Activated naive CD8-positive, alpha-beta T cell treated with anti-CD3 and anti-CD28 coated beads, Interleukin-2, amount 10 ng/mL, durations not matched to agents 7 days and 5 days (primary cell): Measurements from ENCODE around the gene SNX13. TPM values are rescaled to one million over a fixed set of nuclear protein-coding genes. Genes with fewer than 3 reads are reported as not detected.
"Not testable (repeated sequence)": the region's sequence is repeated elsewhere in the genome, so short reads cannot be mapped to it uniquely, and the experiment has no call there.

Experiments used
- ATAC-seq: fragments of 150-1000 bp; cut with Tn5 transposase; one replicate; pipeline ENCODE4 v1.10.0; 2021; ENCODE audit warnings: low read depth, moderate library complexity
- POLR2A ChIA-PET: fragments of 350-600 bp; sonication (Branson Sonifier 250); formaldehyde crosslinking; loops from one replicate; lab custom pipeline; 2021; ENCODE audit warnings: antibody characterized with exemption; lab: Charles Lee
- DNase-seq: peaks from one replicate; pipeline ENCODE4 v3.0.0; 2021
- H3K27ac Mint-ChIP-seq: one replicate; pipeline ENCODE4 v1.8.0; 2022; ENCODE audit warnings: mild to moderate bottlenecking, mixed read lengths
- H3K27me3 Mint-ChIP-seq: one replicate; pipeline ENCODE4 v1.8.0; 2022; ENCODE audit warnings: mild to moderate bottlenecking, moderate library complexity, mixed read lengths
- H3K36me3 Mint-ChIP-seq: one replicate; pipeline ENCODE4 v1.8.0; 2021; ENCODE audit warnings: mild to moderate bottlenecking, mixed read lengths
- H3K4me1 Mint-ChIP-seq: one replicate; pipeline ENCODE4 v1.8.0; 2021; ENCODE audit warnings: mixed read lengths
- H3K4me3 Mint-ChIP-seq: one replicate; pipeline ENCODE4 v1.8.0; 2022; ENCODE audit warnings: mild to moderate bottlenecking, moderate library complexity, mixed read lengths
- H3K9me3 Mint-ChIP-seq: one replicate; pipeline ENCODE4 v1.8.0; 2021; ENCODE audit warnings: mixed read lengths
- total RNA-seq, 2 experiments: library from RNA; stranded (reverse); gene quantifications; one replicate each; pipeline ENCODE4 v1.2.3, GENCODE V29; 2021

The SNX13 gene
- total RNA-seq, 2 experiments from 2014 or later = 29.3 to 35.1 TPM

DNA sequence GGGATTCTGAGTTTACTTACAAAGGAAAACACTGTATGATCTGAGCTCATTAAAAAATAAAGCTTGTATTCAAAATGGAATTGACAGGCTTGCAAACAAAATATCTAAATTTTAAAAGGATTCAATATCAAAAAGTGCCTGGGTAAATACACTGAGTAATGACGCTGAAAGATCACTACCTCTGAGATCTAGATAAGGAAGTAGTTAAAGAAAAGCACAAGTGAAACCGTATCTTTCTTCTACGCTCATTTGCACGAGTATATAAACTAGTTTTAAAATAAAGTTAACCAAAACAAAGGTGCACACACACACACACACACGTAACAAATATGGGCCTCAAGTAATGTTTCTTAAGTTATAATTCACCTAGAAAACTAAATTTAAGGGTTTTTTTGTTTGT is 93.4 kb downstream of the SNX13 start:
- ATAC-seq (no peak), DNase-seq (no peak)
- peaks cover 1% of the 10 kb centered on the region for H3K9me3 Mint-ChIP-seq
- no peak overlapping the region for H3K4me3 Mint-ChIP-seq
- POLR2A ChIA-PET = no interaction called here
- no peaks in the 10 kb centered on the region for H3K27me3 Mint-ChIP-seq
- H3K4me1 Mint-ChIP-seq = peaks cover 16% of the 10 kb centered on the region
- H3K36me3 Mint-ChIP-seq = peaks cover 37% of the 10 kb centered on the region
- no peak overlapping the region for H3K27ac Mint-ChIP-seq

DNA sequence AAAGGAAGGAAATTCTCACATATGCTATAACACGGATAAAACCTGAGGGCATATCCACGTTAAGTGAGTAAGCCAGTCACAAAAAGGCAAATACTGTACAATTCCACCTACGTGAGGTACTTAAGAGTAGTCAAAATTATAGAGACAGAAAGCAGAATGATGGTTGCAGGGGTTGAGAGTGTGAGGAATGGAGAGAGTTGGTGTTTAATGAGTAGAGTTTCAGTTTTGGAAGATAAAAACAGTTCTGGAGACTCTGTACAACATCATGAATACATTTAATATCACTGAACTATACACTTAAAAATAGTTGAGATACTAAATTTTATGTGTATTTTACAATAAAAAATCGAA is 95.1 kb downstream of the SNX13 start:
- Mint-ChIP-seq H3K9me3 (peaks cover 3% of the 10 kb centered on the region), H3K36me3 (peaks cover 37% of the 10 kb centered on the region), H3K27ac (no peak overlapping the region), H3K4me1 (peaks cover 16% of the 10 kb centered on the region), H3K4me3 (no peak overlapping the region), H3K27me3 (no peaks in the 10 kb centered on the region)
- ATAC-seq (no peak), DNase-seq (no peak)
- POLR2A ChIA-PET = no interaction called here

DNA sequence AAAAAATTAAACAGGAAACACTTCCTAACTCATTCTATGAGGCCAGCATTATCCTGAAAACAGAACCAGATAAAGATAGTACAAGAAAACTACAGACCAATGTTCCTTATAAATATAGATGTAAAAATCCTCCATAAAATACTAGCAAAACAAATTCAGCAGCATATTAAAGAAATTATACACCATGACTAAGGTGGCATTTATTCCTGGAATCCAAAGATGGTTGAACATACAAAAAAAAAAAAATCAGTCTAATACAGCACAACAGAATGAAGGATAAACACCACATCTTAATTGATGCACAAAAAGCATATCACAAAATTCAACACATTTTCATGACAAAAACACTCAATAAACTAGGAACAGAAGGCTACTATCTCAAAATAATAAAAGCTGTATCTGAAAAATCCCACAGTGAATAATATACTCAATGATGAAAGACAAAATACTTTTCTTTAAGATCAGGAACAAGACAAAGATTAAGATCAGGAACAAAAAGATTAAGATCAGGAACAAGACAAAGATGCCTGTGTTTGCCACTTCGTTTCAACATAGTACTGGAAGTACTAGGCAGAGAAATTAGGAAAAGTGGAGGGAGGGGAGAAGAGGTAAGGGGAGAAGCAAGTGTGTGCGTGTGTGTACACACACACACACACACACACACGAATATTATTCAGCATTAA is 95.6 kb downstream of the SNX13 start:
- H3K36me3 Mint-ChIP-seq = peaks cover 37% of the 10 kb centered on the region
- H3K9me3 Mint-ChIP-seq = peaks cover 3% of the 10 kb centered on the region
- H3K27me3 Mint-ChIP-seq = no peaks in the 10 kb centered on the region
- ATAC-seq (no peak), DNase-seq (no peak)
- peaks cover 16% of the 10 kb centered on the region for H3K4me1 Mint-ChIP-seq
- POLR2A ChIA-PET = no interaction called here
- no peak overlapping the region for H3K4me3 Mint-ChIP-seq
- no peak overlapping the region for H3K27ac Mint-ChIP-seq

DNA sequence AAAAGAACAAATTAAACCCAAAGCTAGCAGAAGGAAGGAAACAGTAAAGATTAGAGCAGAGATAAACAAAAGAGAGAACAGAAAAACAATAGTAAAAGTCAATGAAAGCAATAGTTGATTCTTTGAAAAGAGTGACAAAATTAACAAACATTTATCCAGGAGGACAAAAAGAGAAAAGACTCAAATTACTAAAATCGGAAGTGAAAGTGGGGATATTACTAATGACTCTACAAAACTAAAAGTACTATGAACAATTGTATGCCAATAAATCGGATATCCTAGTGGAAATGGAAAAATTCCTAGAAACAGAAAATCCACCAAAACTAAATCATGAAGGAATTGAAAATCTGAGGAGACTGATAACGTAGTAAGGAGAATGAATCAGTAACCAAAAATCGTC is 96.3 kb downstream of the SNX13 start:
- no peaks in the 10 kb centered on the region for H3K27me3 Mint-ChIP-seq
- DNase-seq (no peak), ATAC-seq (no peak)
- POLR2A ChIA-PET = no interaction called here
- H3K4me1 Mint-ChIP-seq = peaks cover 16% of the 10 kb centered on the region
- H3K4me3 Mint-ChIP-seq = no peak overlapping the region
- peak overlapping the region; percentile 15 for H3K27ac Mint-ChIP-seq
- H3K36me3 Mint-ChIP-seq = peaks cover 35% of the 10 kb centered on the region
- peaks cover 3% of the 10 kb centered on the region for H3K9me3 Mint-ChIP-seq

DNA sequence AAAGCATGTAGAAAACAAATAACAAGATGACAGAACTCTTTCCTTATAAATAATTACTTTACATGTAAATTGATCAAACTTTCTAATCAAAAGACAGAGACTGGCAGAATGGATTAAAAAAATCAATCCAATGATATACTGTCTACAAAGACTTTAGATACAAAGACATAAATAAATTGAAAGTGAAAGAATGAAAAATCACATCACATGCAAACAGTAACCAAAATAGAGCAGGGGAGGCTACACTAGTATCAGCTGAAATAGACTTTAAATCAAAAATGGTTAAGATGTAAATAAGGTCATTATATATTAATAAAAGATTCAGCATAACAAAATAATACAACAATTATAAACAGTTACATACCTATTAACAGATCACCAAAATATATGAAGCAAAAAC is 97.3 kb downstream of the SNX13 start:
- peak overlapping the region; percentile 3 for H3K4me3 Mint-ChIP-seq
- peaks cover 16% of the 10 kb centered on the region for H3K4me1 Mint-ChIP-seq
- H3K27ac Mint-ChIP-seq = no peak overlapping the region
- H3K9me3 Mint-ChIP-seq = peaks cover 3% of the 10 kb centered on the region
- ATAC-seq (peak; percentile 54), DNase-seq (no peak)
- H3K27me3 Mint-ChIP-seq = no peaks in the 10 kb centered on the region
- POLR2A ChIA-PET = no interaction called here
- peaks cover 34% of the 10 kb centered on the region for H3K36me3 Mint-ChIP-seq

DNA sequence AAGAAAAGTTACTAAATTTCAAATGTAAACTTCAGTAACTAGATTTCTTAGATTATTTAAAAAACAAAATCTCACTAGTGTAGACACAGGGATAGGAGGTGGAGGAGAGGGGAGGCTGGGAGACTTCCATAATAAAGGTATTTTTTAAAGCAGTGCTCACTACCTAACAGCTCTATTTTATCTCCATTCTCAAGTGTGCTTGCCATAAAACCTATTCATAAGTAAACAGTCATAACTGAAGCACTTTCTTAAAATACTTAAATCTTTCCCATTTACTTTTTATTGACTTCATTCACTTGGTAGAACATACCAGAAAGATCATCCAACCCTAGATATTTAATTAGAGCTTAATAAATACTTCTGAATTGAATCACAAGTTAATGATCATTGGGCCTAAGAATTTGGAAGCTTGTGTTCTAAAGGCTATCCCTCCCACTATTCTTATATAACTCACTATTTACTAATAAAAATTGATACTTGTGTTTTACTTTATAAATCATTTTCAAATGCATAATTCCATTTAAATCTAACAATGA is 107.4 kb downstream of the SNX13 start:
- no peak for DNase-seq
- no peaks in the 10 kb centered on the region for H3K9me3 Mint-ChIP-seq

DNA sequence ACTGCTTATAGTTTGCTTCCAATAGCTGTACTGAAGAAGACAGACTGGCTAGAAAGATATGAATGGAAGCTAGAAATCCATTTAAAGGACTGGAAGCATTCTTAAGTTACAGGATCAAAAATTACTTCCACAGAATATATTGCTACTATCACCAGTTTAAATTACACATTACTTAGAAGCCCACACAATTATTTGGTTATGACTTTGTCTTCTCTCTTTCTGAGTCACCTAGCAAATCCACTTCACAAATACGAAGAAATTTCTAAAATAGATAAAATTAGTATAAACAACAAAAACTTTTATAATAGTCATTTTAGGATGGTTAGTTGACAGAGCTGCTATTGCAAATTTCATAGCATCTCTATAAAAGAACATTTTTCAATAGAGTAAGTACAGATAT is 108.1 kb downstream of the SNX13 start:
- H3K27ac Mint-ChIP-seq = no peak overlapping the region
- DNase-seq (no peak), ATAC-seq (no peak)
- no peaks in the 10 kb centered on the region for H3K27me3 Mint-ChIP-seq
- H3K36me3 Mint-ChIP-seq = peaks cover 11% of the 10 kb centered on the region
- no peaks in the 10 kb centered on the region for H3K4me1 Mint-ChIP-seq
- H3K4me3 Mint-ChIP-seq = no peak overlapping the region
- POLR2A ChIA-PET = no interaction called here
- no peaks in the 10 kb centered on the region for H3K9me3 Mint-ChIP-seq

More for the DNA sequence above, 107.4 kb downstream of the SNX13 start:
- peaks cover 8% of the 10 kb centered on the region for H3K36me3 Mint-ChIP-seq
- no peaks in the 10 kb centered on the region for H3K4me1 Mint-ChIP-seq
- no peak for ATAC-seq
- POLR2A ChIA-PET = no interaction called here
- no peaks in the 10 kb centered on the region for H3K27me3 Mint-ChIP-seq
- no peak overlapping the region for H3K4me3 Mint-ChIP-seq
- H3K27ac Mint-ChIP-seq = no peak overlapping the region

DNA sequence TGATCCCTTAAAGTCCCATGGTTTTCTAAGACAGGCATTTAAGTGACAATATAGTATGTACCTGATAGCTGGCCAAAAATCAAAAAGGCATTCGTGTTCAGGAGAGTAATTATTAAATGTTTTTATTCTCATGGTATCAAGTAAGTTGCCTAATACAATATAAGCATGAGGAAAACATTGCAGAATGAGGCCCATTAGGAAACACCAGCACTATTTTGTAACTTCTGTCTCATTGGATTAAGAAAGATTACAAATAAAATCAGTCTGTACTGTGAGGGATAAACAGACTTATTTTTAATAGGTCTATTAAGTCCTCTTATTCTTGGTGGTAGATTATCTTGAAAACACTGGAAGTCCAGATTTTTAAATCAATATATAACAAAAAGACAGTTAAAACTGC is 110.1 kb downstream of the SNX13 start:
- Mint-ChIP-seq H3K27ac (no peak overlapping the region), H3K4me1 (no peaks in the 10 kb centered on the region), H3K27me3 (no peaks in the 10 kb centered on the region), H3K36me3 (peaks cover 15% of the 10 kb centered on the region), H3K4me3 (no peak overlapping the region), H3K9me3 (no peaks in the 10 kb centered on the region)
- POLR2A ChIA-PET = no interaction called here
- ATAC-seq = no peak
- DNase-seq = no peak

DNA sequence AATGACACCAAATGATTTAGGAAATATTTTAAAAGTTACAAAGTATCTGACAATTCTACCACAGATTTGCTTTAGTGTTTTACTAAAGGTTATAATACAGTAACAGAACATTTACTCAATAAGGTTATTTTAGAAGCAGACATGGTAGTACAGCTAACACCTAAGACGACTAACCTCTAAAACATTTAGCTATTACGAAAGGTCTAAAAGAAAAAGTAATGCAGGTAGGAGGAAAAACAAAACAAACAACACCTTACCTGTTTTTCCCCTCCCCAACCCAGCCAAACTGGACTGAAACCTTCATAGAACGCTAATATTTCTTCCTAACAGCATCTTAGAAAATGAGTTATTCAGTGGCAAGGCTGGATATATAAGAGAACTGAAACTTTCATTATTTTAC is 111.3 kb downstream of the SNX13 start:
- Mint-ChIP-seq H3K27ac (no peak overlapping the region), H3K27me3 (no peaks in the 10 kb centered on the region), H3K36me3 (peaks cover 20% of the 10 kb centered on the region), H3K4me3 (no peak overlapping the region), H3K4me1 (no peaks in the 10 kb centered on the region), H3K9me3 (no peaks in the 10 kb centered on the region)
- POLR2A ChIA-PET = no interaction called here
- DNase-seq = no peak
- no peak for ATAC-seq

DNA sequence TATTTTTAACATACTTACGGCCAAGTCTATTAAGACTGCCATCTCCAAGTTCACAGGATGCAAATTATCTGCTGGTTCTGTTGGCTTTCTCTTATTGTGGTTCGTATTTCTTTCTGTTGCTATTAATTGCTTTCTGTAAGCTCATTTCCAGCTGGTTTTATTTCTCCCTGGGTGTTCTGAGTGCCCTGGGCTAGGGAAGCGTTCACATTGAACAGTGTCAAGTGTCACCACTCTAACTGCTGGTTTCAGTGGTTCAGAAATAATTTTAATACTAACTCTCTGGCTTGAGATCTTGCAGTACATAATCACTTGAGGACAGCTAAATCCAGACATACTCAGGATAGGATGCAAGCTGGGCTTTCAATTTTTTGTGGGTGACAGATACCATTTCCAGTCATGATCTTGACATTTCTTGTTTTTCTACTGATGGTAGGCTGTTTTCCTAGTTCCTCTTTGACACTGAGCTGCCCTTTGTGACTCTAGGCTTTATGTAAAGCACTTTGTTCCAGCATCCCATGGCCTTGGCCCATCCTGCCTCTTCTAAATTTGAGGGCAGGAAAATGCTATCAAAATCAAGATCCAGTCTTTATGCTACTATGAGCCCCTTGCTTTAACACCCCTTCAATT is 117.6 kb downstream of the SNX13 start:
- Mint-ChIP-seq H3K27ac (no peak overlapping the region), H3K27me3 (no peaks in the 10 kb centered on the region), H3K4me1 (no peaks in the 10 kb centered on the region), H3K4me3 (no peak overlapping the region), H3K36me3 (peaks cover 18% of the 10 kb centered on the region), H3K9me3 (no peaks in the 10 kb centered on the region)
- ATAC-seq (no peak), DNase-seq (no peak)
- POLR2A ChIA-PET = no interaction called here

DNA sequence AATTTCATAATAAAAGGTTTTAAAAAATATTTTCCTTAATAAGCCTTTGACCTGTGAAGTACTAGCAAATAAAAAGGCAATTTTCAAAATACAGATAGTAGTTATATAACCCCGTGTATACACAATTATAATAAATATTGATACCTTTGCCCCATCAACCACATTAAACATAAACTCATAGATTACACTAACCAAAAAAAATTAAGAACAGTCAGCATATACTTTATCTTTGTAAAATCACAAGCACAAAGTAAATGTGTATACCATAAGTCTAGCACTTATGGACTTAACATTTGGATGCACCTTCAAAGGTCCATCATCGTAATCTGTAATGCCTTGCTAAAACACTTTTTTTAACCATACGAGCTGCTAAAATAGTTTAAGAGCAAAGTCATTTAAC is 123.4 kb downstream of the SNX13 start:
- no peak for DNase-seq
- H3K4me3 Mint-ChIP-seq = no peak overlapping the region
- H3K36me3 Mint-ChIP-seq = peaks cover 14% of the 10 kb centered on the region
- ATAC-seq = no peak
- no peaks in the 10 kb centered on the region for H3K27me3 Mint-ChIP-seq
- POLR2A ChIA-PET = no interaction called here
- H3K9me3 Mint-ChIP-seq = peaks cover 5% of the 10 kb centered on the region
- no peaks in the 10 kb centered on the region for H3K4me1 Mint-ChIP-seq
- H3K27ac Mint-ChIP-seq = no peak overlapping the region

DNA sequence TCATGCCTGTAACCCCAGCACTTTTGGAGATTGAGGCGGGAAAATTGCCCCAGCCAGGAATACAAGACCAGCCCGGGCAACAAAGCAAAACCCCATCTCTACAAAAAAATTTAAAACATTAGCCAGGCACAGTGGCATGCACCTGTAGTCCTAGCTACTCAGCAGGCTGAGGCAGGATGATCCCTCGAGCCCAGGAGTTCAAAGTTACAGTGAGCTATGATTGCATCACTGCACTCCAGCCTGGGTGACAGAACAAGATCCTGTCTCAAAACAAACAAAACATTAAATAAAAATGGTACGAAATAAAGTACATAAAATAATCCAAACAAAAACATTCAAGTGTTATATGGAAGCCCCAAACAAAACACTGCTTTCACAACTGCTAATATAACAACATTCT is 125.0 kb downstream of the SNX13 start:
- POLR2A ChIA-PET = no interaction called here
- Mint-ChIP-seq H3K9me3 (peaks cover 9% of the 10 kb centered on the region), H3K27ac (no peak overlapping the region), H3K4me3 (no peak overlapping the region), H3K36me3 (peaks cover 27% of the 10 kb centered on the region), H3K4me1 (no peaks in the 10 kb centered on the region), H3K27me3 (no peaks in the 10 kb centered on the region)
- DNase-seq (no peak), ATAC-seq (no peak)

DNA sequence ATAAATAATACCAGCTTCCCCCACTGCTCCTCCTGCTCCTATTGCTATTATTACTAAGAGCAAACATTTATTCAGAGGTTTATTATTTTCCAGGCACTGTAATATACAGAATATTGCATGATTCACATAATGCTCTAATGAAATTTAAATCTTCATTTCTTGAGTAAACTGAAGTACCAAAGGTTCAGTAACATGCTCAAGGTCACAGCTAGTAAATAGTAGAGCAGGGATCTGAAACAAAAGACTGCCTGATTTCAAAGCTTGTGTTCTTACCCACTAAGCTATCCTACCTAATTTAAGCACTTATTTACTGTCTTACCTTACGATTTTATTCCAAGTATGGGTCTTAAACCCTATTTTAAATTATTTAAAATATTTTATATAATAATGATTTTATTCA is 126.2 kb downstream of the SNX13 start:
- no peak for DNase-seq
- no peak for ATAC-seq
- no peak overlapping the region for H3K4me3 Mint-ChIP-seq
- H3K27me3 Mint-ChIP-seq = no peaks in the 10 kb centered on the region
- POLR2A ChIA-PET = no interaction called here
- peaks cover 12% of the 10 kb centered on the region for H3K9me3 Mint-ChIP-seq
- peaks cover 37% of the 10 kb centered on the region for H3K36me3 Mint-ChIP-seq
- H3K4me1 Mint-ChIP-seq = no peaks in the 10 kb centered on the region
- no peak overlapping the region for H3K27ac Mint-ChIP-seq

DNA sequence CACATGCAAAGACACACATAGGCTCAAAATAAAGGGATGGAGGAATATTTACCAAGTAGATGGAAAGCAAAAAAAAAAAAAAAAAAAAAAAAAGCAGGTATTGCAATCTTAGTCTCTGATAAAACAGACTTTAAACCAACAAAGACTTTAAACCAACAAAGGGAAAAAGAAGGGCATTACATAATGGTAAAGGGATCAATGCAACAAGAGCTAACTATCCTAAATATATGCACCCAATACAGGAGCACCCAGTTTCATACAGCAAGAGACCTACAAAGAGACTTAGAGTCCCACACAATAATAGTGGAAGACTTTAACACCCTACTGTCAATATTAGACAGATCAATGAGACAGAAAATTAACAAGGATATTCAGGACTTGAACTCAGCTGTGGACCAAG is 131.1 kb downstream of the SNX13 start:
- H3K4me1 Mint-ChIP-seq, H3K27me3 Mint-ChIP-seq, H3K4me3 Mint-ChIP-seq, H3K27ac Mint-ChIP-seq, DNase-seq, ATAC-seq, POLR2A ChIA-PET: not testable (repeated sequence)
- Mint-ChIP-seq H3K9me3 (peaks cover 12% of the 10 kb centered on the region), H3K36me3 (peaks cover 43% of the 10 kb centered on the region)
